ENCODE data around the gene SCLY.
A peak's percentile ranks its signal among the peaks of the same experiment; 100 is the strongest.
"Not testable (repeated sequence)": the region's sequence is repeated elsewhere in the genome, so short reads cannot be mapped to it uniquely, and the experiment has no call there.

SCLY gene

DNA sequence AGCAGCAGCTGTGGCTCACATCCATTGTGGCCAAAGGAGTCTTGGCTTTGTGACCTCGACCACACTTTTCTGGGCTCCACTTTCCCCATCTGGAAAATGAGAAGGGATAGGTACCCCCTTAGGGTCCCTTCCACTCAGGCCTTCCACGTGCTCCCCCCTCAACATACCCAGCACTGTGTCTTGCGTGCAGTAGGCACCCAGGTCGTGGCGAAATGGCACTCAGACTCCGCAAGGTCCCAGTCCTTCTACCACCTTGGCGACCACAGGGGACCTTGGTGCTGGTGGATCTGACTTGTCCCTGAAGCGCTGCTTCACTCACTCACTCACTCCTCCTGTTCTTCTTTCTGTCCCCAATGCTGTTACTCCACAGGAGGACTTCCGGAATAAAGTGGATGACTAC lies 19.9 kb upstream of the SCLY start:
- no peak for DNase-seq (ENCODE audit: low spot score)

DNA sequence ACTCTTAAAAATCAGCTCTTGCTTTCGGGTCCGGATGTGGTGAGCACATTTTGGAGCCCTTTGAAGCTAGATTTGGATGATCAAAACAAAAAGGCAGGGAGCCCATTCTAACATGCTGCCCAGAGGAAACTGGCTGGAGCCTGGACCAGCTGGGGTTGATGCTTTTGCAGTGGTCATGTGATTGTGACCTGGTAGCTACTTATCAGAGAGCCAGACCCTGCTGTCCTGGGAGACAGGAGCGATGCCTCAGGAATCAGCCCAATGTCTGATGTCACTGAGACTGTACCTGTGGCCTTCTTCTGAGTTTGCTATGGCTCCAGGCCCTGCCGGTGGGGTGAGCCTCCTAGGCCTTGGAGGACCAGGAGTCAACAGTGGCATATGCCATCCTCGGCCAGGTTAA lies 18.7 kb upstream of the SCLY start:
- no peak for DNase-seq (ENCODE audit: low spot score)

- DNase-seq (ENCODE audit: low spot score) = no peak
Observed at GRCh38 chr2:238042849-238043584, 17.8 kb upstream of the SCLY start.

GRCh38 chr2:238043851-238044250 lies 16.9 kb upstream of the SCLY start:
- DNase-seq (ENCODE audit: low spot score) = no peak

- DNase-seq (ENCODE audit: low spot score) = no peak
Observed at GRCh38 chr2:238045575-238045974, 15.2 kb upstream of the SCLY start.

DNA sequence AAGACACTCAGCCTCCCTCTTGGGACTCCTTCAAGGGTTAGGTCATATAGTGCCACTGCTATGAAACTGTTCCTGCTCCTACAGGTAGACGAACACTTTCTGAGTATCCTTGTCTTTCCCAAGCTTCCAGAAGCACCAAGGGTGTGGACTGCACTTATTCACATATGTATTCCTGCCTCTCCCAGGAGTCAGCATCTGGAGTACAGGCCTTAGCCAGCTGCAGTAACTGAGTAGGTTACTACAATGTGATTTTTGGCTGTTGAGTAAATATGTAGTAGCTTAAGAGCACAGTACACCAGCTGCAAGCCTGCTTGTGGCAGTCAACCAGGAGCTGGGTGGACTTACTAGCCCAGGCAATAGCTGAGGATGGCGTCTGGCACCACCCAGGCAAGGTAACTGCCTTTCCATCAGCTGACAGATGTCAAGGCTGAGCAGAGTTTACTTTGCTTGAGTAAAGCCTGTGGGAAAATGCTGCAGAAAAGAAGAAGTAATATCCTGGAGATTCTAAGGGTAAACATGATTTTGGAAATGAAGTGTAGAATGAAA lies 14.0 kb upstream of the SCLY start:
- DNase-seq (ENCODE audit: low spot score) = no peak

- DNase-seq (ENCODE audit: low spot score) = no peak
Observed at GRCh38 chr2:238053191-238053776, 7.5 kb upstream of the SCLY start.

- DNase-seq (ENCODE audit: low spot score) = no peak
Observed at GRCh38 chr2:238055841-238056240, 5.0 kb upstream of the SCLY start.

- not testable (repeated sequence) for DNase-seq (ENCODE audit: low spot score)
Observed at GRCh38 chr2:238057696-238058575, 2.9 kb upstream of the SCLY start.

- DNase-seq (ENCODE audit: low spot score) = no peak
Observed at GRCh38 chr2:238059505-238059904, 1.3 kb upstream of the SCLY start.

DNA sequence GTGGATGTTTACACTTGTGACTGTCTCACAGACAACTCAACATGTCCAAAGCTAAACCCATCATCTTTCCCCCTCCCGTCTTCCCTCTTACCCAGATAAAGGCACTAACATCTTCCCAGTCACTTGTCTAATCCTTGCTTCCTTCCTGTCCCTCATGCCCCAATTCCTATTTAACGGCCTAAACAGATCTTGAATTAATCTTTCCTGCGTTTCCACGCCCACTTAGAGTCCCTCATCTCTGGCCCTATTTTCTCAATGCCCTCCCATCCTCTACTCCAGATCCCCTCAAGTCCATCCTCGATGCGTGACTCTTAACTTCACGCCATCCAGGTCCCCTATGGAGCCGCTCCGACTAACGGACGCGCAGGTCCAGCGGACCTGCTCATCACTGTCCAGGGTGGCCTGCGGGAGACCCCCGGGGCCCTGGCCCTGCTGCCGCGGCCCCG lies 682 bp upstream of the SCLY start:
- DNase-seq (ENCODE audit: low spot score) = peak; percentile 8

DNA sequence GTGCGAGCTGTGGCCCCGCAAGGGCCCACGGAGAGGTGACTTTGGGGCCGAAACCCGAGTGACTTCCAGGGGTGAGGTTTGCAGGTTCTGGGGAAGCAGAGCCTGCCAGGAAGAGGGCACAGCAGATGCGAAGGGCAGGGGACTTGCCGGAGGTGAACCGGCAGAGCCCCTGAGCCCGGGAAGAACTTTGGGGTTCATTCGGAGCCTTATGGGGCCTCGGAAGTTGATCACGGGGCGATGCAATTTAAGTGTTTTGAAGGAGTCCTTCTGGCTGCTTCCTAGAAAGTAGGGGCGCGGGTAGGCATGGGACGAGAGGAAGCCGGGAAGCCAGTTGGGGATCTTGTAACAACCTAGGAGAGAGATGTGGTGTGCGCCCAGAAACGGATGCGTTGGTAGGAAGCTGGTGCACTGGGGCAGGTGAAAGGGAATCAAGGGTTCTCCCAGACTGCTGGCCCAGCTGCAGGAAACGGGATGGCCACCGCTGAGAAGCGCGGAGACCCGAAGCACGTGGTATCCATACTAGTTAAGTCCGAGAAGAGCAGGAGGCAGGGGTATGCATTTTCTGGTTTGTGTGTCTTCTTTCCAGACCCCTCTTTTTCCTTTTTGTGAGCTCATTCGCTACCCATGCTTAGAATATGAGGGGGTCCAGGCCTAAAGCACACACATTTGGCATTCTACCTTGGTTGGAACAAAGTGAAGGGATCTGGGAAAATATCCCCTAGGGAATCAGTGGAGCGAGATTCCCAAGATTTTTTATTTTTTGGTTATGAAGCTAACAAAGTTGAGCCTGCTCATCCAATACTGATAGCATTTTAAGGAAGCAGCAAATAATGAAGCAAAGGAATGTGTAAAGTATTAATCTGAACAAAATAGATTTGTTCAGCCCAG lies 758 bp downstream of the SCLY start:
- peak; percentile 28 for DNase-seq (ENCODE audit: low spot score)

- DNase-seq (ENCODE audit: low spot score) = no peak
Observed at GRCh38 chr2:238063414-238064189, 2.8 kb downstream of the SCLY start.

GRCh38 chr2:238064376-238064775 lies 3.6 kb downstream of the SCLY start:
- DNase-seq (ENCODE audit: low spot score) = no peak

GRCh38 chr2:238065071-238065846 lies 4.5 kb downstream of the SCLY start:
- DNase-seq (ENCODE audit: low spot score) = no peak

DNA sequence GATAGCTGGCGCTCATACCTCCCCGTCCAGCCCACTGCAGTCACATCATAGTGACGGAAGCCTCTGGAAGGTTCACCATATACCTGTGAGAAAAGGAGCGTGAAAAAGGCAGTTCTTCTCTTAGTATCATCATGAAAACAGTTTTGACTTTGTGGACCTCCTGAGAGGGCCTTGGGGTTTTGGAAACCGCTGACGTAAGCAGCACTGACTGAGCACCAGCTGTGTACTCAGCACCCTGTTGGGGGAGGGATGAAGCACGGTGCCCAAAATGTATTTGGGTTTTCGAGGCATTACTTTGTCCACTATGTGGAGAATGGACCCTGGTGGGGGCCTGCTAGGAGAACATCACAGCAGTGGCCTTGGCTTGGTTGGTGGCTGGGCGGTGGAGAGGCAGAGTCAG lies 5.4 kb downstream of the SCLY start:
- no peak for DNase-seq (ENCODE audit: low spot score)

- not testable (repeated sequence) for DNase-seq (ENCODE audit: low spot score)
Observed at GRCh38 chr2:238066718-238067117, 5.9 kb downstream of the SCLY start.

DNA sequence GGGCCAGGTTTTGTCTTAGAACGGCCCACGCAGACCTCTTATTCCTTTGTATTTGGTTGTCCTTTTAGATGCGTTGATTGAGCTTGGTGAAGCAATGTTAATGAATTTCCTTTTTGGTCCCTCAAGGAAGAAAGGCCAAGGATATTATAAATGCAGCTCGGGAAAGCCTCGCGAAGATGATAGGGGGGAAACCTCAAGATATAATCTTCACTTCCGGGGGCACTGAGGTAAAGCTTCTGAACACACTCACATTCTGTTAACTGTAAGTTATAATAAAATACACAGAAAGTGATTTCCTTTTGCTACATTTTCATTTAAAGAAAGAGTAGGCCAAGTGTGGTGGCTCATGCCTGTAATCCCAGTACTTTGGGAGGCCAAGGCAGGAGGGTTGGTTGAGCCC lies 7.1 kb downstream of the SCLY start:
- no peak for DNase-seq (ENCODE audit: low spot score)

GRCh38 chr2:238069021-238069709 lies 8.4 kb downstream of the SCLY start:
- DNase-seq (ENCODE audit: low spot score) = no peak
